Measurements from ENCODE around the gene DNAJC13.
"Not testable (repeated sequence)": the region's sequence is repeated elsewhere in the genome, so short reads cannot be mapped to it uniquely, and the experiment has no call there.

The DNAJC13 gene

GRCh38 chr3:132396255-132396654 lies 21.0 kb upstream of the DNAJC13 start:
- no peak for TF ChIP-seq POLR2AphosphoS5 (IDR thresholded peaks at IDR 0.05; ENCODE audit: low read depth)
- no peak for TF ChIP-seq CTCF (IDR thresholded peaks at IDR 0.05; ENCODE audit: insufficient read depth, low read length)
- TF ChIP-seq, protein P1, sequence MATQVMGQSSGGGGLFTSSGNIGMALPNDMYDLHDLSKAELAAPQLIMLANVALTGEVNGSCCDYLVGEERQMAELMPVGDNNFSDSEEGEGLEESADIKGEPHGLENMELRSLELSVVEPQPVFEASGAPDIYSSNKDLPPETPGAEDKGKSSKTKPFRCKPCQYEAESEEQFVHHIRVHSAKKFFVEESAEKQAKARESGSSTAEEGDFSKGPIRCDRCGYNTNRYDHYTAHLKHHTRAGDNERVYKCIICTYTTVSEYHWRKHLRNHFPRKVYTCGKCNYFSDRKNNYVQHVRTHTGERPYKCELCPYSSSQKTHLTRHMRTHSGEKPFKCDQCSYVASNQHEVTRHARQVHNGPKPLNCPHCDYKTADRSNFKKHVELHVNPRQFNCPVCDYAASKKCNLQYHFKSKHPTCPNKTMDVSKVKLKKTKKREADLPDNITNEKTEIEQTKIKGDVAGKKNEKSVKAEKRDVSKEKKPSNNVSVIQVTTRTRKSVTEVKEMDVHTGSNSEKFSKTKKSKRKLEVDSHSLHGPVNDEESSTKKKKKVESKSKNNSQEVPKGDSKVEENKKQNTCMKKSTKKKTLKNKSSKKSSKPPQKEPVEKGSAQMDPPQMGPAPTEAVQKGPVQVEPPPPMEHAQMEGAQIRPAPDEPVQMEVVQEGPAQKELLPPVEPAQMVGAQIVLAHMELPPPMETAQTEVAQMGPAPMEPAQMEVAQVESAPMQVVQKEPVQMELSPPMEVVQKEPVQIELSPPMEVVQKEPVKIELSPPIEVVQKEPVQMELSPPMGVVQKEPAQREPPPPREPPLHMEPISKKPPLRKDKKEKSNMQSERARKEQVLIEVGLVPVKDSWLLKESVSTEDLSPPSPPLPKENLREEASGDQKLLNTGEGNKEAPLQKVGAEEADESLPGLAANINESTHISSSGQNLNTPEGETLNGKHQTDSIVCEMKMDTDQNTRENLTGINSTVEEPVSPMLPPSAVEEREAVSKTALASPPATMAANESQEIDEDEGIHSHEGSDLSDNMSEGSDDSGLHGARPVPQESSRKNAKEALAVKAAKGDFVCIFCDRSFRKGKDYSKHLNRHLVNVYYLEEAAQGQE (IDR thresholded peaks at IDR 0.05; ENCODE audit: insufficient replicate concordance, low read depth), result no peak
- TF ChIP-seq SPI1 (IDR thresholded peaks at IDR 0.05; ENCODE audit: borderline replicate concordance, low read depth), result no peak
- no peak for TF ChIP-seq GABPA (IDR thresholded peaks at IDR 0.05; ENCODE audit: low read depth)
- Histone ChIP-seq H3K27ac (replicated peaks) (no peak overlapping the region), H3K27me3 (ENCODE audit: insufficient read depth, poor library complexity, severe bottlenecking) (no peaks in the 10 kb centered on the region), H3K4me3 (replicated peaks; ENCODE audit: insufficient read depth, low read length) (no peak overlapping the region)
- DNase-seq (ENCODE audit: low read depth in 1 of 2, low spot score in 1 of 2), result no peak

DNA sequence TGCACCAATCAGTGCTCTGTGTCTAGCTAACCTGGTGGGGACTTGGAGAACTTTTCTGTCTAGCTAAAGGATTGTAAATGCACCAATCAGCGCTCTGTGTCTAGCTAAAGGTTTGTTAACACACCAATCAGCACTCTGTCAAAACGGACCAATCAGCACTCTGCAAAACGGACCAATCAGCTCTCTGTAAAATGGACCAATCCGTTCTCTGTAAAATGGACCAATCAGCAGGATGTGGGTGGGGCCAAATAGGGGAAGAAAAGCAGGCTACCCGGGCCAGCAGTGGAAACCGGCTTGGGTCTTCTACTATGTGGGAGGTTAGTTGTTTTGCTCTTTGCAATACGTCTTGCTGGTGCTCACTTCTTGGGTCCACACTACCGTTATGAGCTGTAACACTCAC lies 20.5 kb upstream of the DNAJC13 start:
- H3K27me3 ChIP-seq (ENCODE audit: insufficient read depth, poor library complexity, severe bottlenecking); H3K4me3 ChIP-seq (replicated peaks; ENCODE audit: insufficient read depth, low read length); H3K27ac ChIP-seq (replicated peaks); DNase-seq (ENCODE audit: low read depth in 1 of 2, low spot score in 1 of 2): not testable (repeated sequence)

DNA sequence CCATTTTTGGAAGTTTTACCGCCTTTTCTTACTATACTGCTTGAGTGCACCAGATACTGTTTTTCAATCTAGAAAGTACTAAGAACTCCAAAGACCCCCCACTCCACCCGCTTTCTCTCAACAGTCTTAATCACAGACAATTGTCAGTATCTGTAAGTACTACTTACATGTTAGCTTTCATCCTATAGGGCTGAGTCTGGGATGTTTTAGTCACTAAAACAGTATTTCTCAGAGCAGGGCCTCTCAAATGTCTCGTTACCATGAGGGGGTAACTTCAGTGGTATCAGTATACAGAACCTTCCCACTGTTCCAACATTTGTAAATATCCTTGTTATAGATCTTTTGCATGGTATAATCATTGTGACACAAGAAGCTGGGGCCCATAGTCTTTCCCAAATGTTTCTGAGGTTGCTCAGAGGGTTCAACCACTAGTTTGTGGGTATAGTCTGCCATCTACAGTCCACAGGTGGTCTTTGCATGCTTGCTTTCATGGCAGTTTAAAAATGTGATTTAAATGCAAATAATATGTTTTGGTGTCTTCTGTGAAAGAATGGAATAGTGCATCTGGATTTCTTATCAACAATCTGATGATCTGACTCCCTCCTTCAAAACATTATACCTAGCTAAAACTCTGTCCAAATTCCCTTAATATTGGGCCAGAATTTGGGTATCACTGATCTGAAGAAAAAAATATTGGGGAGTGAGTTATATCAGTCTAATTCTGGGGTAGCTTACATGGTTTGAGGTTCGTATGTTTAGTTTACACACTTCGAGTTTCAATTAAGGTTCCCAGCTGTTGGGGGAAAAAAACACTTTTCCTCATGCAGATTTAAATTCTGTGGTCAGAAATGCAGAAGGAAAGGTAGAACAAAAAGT lies 18.0 kb upstream of the DNAJC13 start:
- H3K4me3 ChIP-seq (replicated peaks; ENCODE audit: insufficient read depth, low read length), result no peak overlapping the region
- TF ChIP-seq, protein P1 (IDR thresholded peaks at IDR 0.05; ENCODE audit: insufficient replicate concordance, low read depth), result no peak
- peak; percentile 42 for TF ChIP-seq CTCF (IDR thresholded peaks at IDR 0.05; ENCODE audit: insufficient read depth, low read length)
- H3K27ac ChIP-seq (replicated peaks), result no peak overlapping the region
- H3K27me3 ChIP-seq (ENCODE audit: insufficient read depth, poor library complexity, severe bottlenecking), result no peaks in the 10 kb centered on the region
- peak in 1 of 2 experiments; percentile 46 for DNase-seq (ENCODE audit: low read depth in 1 of 2, low spot score in 1 of 2)

GRCh38 chr3:132401255-132401654 lies 16.0 kb upstream of the DNAJC13 start:
- no peak overlapping the region for H3K4me3 ChIP-seq (replicated peaks; ENCODE audit: insufficient read depth, low read length)
- no peak for DNase-seq (ENCODE audit: low read depth in 1 of 2, low spot score in 1 of 2)
- no peak overlapping the region for H3K27ac ChIP-seq (replicated peaks)
- no peaks in the 10 kb centered on the region for H3K27me3 ChIP-seq (ENCODE audit: insufficient read depth, poor library complexity, severe bottlenecking)
- TF ChIP-seq CTCF (IDR thresholded peaks at IDR 0.05; ENCODE audit: insufficient read depth, low read length), result no peak
- TF ChIP-seq GABPA (IDR thresholded peaks at IDR 0.05; ENCODE audit: low read depth), result no peak
- no peak for TF ChIP-seq SPI1 (IDR thresholded peaks at IDR 0.05; ENCODE audit: borderline replicate concordance, low read depth)
- TF ChIP-seq POLR2AphosphoS5 (IDR thresholded peaks at IDR 0.05; ENCODE audit: low read depth), result no peak
- TF ChIP-seq, protein P1 (IDR thresholded peaks at IDR 0.05; ENCODE audit: insufficient replicate concordance, low read depth), result no peak

All from HL-60 (cell line).